HEK293 (cell line): ENCODE measurements around the gene PTPN3.

Experiments
- CTCF ChIA-PET: fragments of 350-600 bp; formaldehyde crosslinking; extraction: SDS; loops from one replicate; lab custom pipeline; 2021; ENCODE audit warnings: antibody characterized with exemption; lab: Yijun Ruan, JAX
- POLR2A ChIA-PET: fragments of 300-600 bp; formaldehyde crosslinking; extraction: SDS; loops from one replicate; lab custom pipeline; 2020; ENCODE audit warnings: antibody characterized with exemption, inconsistent platforms; lab: Yijun Ruan, JAX
- H3K27ac ChIP-seq: fragments of 200-500 bp; sonication (Bioruptor generic); 2 replicates; pipeline ENCODE4 v1.5.1; 2014; ENCODE audit warnings: low read depth, low read length, control low read depth, inconsistent platforms; ENCODE audit errors: extremely low read depth
- H3K36me3 ChIP-seq, 2 experiments: fragments of 200-500 bp in 1 of 2; sonication (Bioruptor generic) in 1 of 2; 1 replicate in 1 of 2; 2 replicates in 1 of 2; pipeline ENCODE4 v1.5.1; 2014 to 2017; ENCODE audit warnings: inconsistent platforms in 2 of 2, low read length in 2 of 2; ENCODE audit not compliant: control insufficient read depth in 2 of 2, insufficient read depth in 1 of 2
- H3K4me1 ChIP-seq: fragments of 200-500 bp; sonication (Bioruptor generic); 2 replicates; pipeline ENCODE4 v1.5.1; 2014; ENCODE audit warnings: mild to moderate bottlenecking, low read length, inconsistent platforms; ENCODE audit not compliant: control insufficient read depth, insufficient read depth
- H3K4me3 ChIP-seq: 2 replicates; pipeline ENCODE4 v1.5.1; 2011; ENCODE audit warnings: low read depth, mild to moderate bottlenecking, control low read depth, low read length, moderate library complexity
- H3K9me3 ChIP-seq: fragments of 200-500 bp; sonication (Bioruptor generic); 2 replicates; pipeline ENCODE4 v1.5.1; 2014; ENCODE audit warnings: low read depth, low read length, inconsistent platforms; ENCODE audit not compliant: control insufficient read depth, insufficient read depth
- GLI2 ChIP-seq: fragments of 450-650 bp; formaldehyde crosslinking; IDR thresholded peaks from 2 replicates; pipeline ENCODE4; 2017; ENCODE audit warnings: missing biosample characterization, missing genetic modification characterization, low read depth, borderline replicate concordance
- GLIS1 ChIP-seq: fragments of 450-650 bp; formaldehyde crosslinking; IDR thresholded peaks from 2 replicates; pipeline ENCODE4 v1.5.1; 2016; ENCODE audit warnings: missing biosample characterization, missing genetic modification characterization
- INSM2 ChIP-seq: fragments of 450-650 bp; formaldehyde crosslinking; IDR thresholded peaks from 2 replicates; pipeline ENCODE4 v1.5.1; 2016; ENCODE audit warnings: missing biosample characterization, missing genetic modification characterization
- OSR2 ChIP-seq: fragments of 450-650 bp; formaldehyde crosslinking; IDR thresholded peaks from 2 replicates; pipeline ENCODE4 v1.5.1; 2016; ENCODE audit warnings: missing biosample characterization, missing genetic modification characterization
- PATZ1 ChIP-seq: fragments of 450-650 bp; formaldehyde crosslinking; IDR thresholded peaks from 2 replicates; pipeline ENCODE4 v1.5.1; 2016; ENCODE audit warnings: missing biosample characterization, missing genetic modification characterization
- PRDM6 ChIP-seq: fragments of 450-650 bp; formaldehyde crosslinking; IDR thresholded peaks from 2 replicates; pipeline ENCODE4 v1.5.1; 2017; ENCODE audit warnings: missing biosample characterization, missing genetic modification characterization
- WT1 ChIP-seq: fragments of 450-650 bp; formaldehyde crosslinking; IDR thresholded peaks from 2 replicates; pipeline ENCODE4 v1.5.1; 2016; ENCODE audit warnings: missing biosample characterization, missing genetic modification characterization
- ZBTB17 ChIP-seq: fragments of 450-650 bp; formaldehyde crosslinking; IDR thresholded peaks from 2 replicates; pipeline ENCODE4 v1.5.1; 2016; ENCODE audit warnings: missing biosample characterization, missing genetic modification characterization
- ZIC2 ChIP-seq: fragments of 450-650 bp; formaldehyde crosslinking; IDR thresholded peaks from 2 replicates; pipeline ENCODE4 v1.5.1; 2016; ENCODE audit warnings: missing biosample characterization, missing genetic modification characterization
- ZNF112 ChIP-seq: fragments of 450-650 bp; formaldehyde crosslinking; IDR thresholded peaks from 2 replicates; pipeline ENCODE4 v1.5.0; 2017; ENCODE audit warnings: missing biosample characterization, missing genetic modification characterization
- ZNF114 ChIP-seq: fragments of 450-650 bp; formaldehyde crosslinking; IDR thresholded peaks from 2 replicates; pipeline ENCODE4 v1.5.0; 2017; ENCODE audit warnings: missing biosample characterization, missing genetic modification characterization
- ZNF16 ChIP-seq: fragments of 450-650 bp; formaldehyde crosslinking; IDR thresholded peaks from 2 replicates; pipeline ENCODE4 v1.5.1; 2016; ENCODE audit warnings: low read depth, missing biosample characterization, missing genetic modification characterization
- ZNF23 ChIP-seq: fragments of 450-650 bp; formaldehyde crosslinking; IDR thresholded peaks from 2 replicates; pipeline ENCODE4 v1.5.1; 2016; ENCODE audit warnings: missing biosample characterization, missing genetic modification characterization, borderline replicate concordance
- ZNF280C ChIP-seq: fragments of 450-650 bp; formaldehyde crosslinking; IDR thresholded peaks from 2 replicates; pipeline ENCODE4 v1.5.1; 2016; ENCODE audit warnings: missing biosample characterization, missing genetic modification characterization
- ZNF302 ChIP-seq: fragments of 450-650 bp; formaldehyde crosslinking; IDR thresholded peaks from 2 replicates; pipeline ENCODE4 v1.5.1; 2016; ENCODE audit warnings: missing biosample characterization, missing genetic modification characterization, low read depth
- ZNF394 ChIP-seq: fragments of 450-650 bp; formaldehyde crosslinking; IDR thresholded peaks from 2 replicates; pipeline ENCODE4 v1.5.1; 2016; ENCODE audit warnings: missing biosample characterization, missing genetic modification characterization, mild to moderate bottlenecking, moderate library complexity, borderline replicate concordance
- ZNF423 ChIP-seq: fragments of 450-650 bp; formaldehyde crosslinking; IDR thresholded peaks from 2 replicates; pipeline ENCODE4 v1.5.1; 2016; ENCODE audit warnings: missing biosample characterization, missing genetic modification characterization
- ZNF473 ChIP-seq: fragments of 450-650 bp; formaldehyde crosslinking; IDR thresholded peaks from 2 replicates; pipeline ENCODE4 v1.5.1; 2017; ENCODE audit warnings: missing biosample characterization, missing genetic modification characterization
- ZNF580 ChIP-seq: fragments of 450-650 bp; formaldehyde crosslinking; IDR thresholded peaks from 2 replicates; pipeline ENCODE4 v1.5.1; 2016; ENCODE audit warnings: missing biosample characterization, missing genetic modification characterization
- ZNF629 ChIP-seq: fragments of 450-650 bp; formaldehyde crosslinking; IDR thresholded peaks from 2 replicates; pipeline ENCODE4 v1.5.1; 2017; ENCODE audit warnings: missing biosample characterization, missing genetic modification characterization
- ZNF639 ChIP-seq: fragments of 450-650 bp; formaldehyde crosslinking; IDR thresholded peaks from 2 replicates; pipeline ENCODE4 v1.5.1; 2016; ENCODE audit warnings: missing biosample characterization, missing genetic modification characterization
- ZNF664 ChIP-seq: fragments of 450-650 bp; formaldehyde crosslinking; IDR thresholded peaks from 2 replicates; pipeline ENCODE4 v1.5.1; 2016; ENCODE audit warnings: missing biosample characterization, missing genetic modification characterization
- ZNF768 ChIP-seq: fragments of 450-650 bp; formaldehyde crosslinking; IDR thresholded peaks from 2 replicates; pipeline ENCODE4 v1.5.1; 2018; ENCODE audit warnings: missing biosample characterization, mild to moderate bottlenecking, missing genetic modification characterization
- ZNF837 ChIP-seq: fragments of 450-650 bp; formaldehyde crosslinking; IDR thresholded peaks from 2 replicates; pipeline ENCODE4 v1.5.1; 2016; ENCODE audit warnings: missing biosample characterization, missing genetic modification characterization

The PTPN3 gene

GRCh38 chr9:109475526-109475925 lies 22.6 kb downstream of the PTPN3 start (continued):
- TF ChIP-seq ZNF114 (tag by site-specific recombination) (no peak), ZNF302 (tag by site-specific recombination) (no peak), ZNF768 (tag by site-specific recombination) (no peak), ZNF473 (tag by site-specific recombination) (no peak), ZBTB17 (tag by site-specific recombination) (no peak), ZNF837 (tag by site-specific recombination) (no peak), GLI2 (tag by site-specific recombination) (no peak), ZNF394 (tag by site-specific recombination) (no peak), INSM2 (tag by site-specific recombination) (no peak), ZNF112 (tag by site-specific recombination) (no peak), ZNF23 (tag by site-specific recombination) (no peak)

GRCh38 chr9:109474944-109475343 lies 23.2 kb downstream of the PTPN3 start:
- H3K9me3 ChIP-seq, result no peaks in the 10 kb centered on the region
- ChIA-PET CTCF (interaction anchor here (0.6 to 2.1 kb wide), 2 partner anchors 35 to 307 kb away, joined by 3 to 8 read pairs; no protein-coding TSS in a partner anchor), POLR2A (no interaction called here)
- H3K4me1 ChIP-seq, result peaks cover 41% of the 10 kb centered on the region
- no peak overlapping the region for H3K27ac ChIP-seq
- H3K36me3 ChIP-seq, result no peaks in the 10 kb centered on the region
- peak; percentile 70 for TF ChIP-seq ZNF580 (tag by site-specific recombination)
- no peak for TF ChIP-seq ZNF114 (tag by site-specific recombination)
- H3K4me3 ChIP-seq, result no peak overlapping the region

- H3K9me3 ChIP-seq, result no peaks in the 10 kb centered on the region
- CTCF ChIA-PET, result interaction anchor here (0.6 to 2.1 kb wide), 3 partner anchors 34 to 307 kb away, joined by 3 to 8 read pairs (median 3); no protein-coding TSS in a partner anchor
- H3K4me3 ChIP-seq, result no peak overlapping the region
- POLR2A ChIA-PET, result no interaction called here
- H3K27ac ChIP-seq, result no peak overlapping the region; the same call in 1 of the 2 replicates
- no peaks in the 10 kb centered on the region for H3K36me3 ChIP-seq
- H3K4me1 ChIP-seq, result peaks cover 41% of the 10 kb centered on the region
- peak; percentile 48; the same call in 1 of the 2 replicates for TF ChIP-seq ZNF664 (tag by site-specific recombination)
- TF ChIP-seq ZNF16 (tag by site-specific recombination), result no peak
- TF ChIP-seq PATZ1 (tag by site-specific recombination), result peak; percentile 40; the same call in 1 of the 2 replicates
- peak; percentile 43; the same call in 1 of the 2 replicates for TF ChIP-seq PRDM6 (tag by site-specific recombination)
- TF ChIP-seq ZIC2 (tag by site-specific recombination), result peak; percentile 52
- peak; percentile 80 for TF ChIP-seq ZNF423 (tag by site-specific recombination)
- TF ChIP-seq GLIS1 (tag by site-specific recombination), result peak; percentile 75
- peak; percentile 78 for TF ChIP-seq WT1
- TF ChIP-seq ZNF629, result peak; percentile 49
- TF ChIP-seq OSR2 (tag by site-specific recombination), result peak; percentile 92
- TF ChIP-seq ZBTB17 (tag by site-specific recombination), result peak; percentile 67
- TF ChIP-seq ZNF280C, result no peak
- 0 out of 2 replicates have a peak, but pooled peaks have one; percentile 25 for TF ChIP-seq ZNF639 (tag by site-specific recombination)
- no peak for TF ChIP-seq ZNF394 (tag by site-specific recombination)
These were observed 23.9 kb downstream of the PTPN3 start for GRCh38 chr9:109474170-109474569.
